HEK293 (cell line): ENCODE data around the gene UNC93A.

Experiments used
- GLI4 ChIP-seq: fragments of 450-650 bp; formaldehyde crosslinking; IDR thresholded peaks from 2 replicates; pipeline ENCODE4 v1.5.1; 2016; ENCODE audit warnings: missing biosample characterization, missing genetic modification characterization
- REST ChIP-seq: fragments of 450-650 bp; formaldehyde crosslinking; IDR thresholded peaks from 2 replicates; pipeline ENCODE4 v1.5.1; 2016; ENCODE audit warnings: missing biosample characterization, missing genetic modification characterization
- TF ChIP-seq, protein P1 (sequence below): fragments of 450-650 bp; formaldehyde crosslinking; IDR thresholded peaks from 2 replicates; pipeline ENCODE4 v1.5.1; 2016; ENCODE audit warnings: missing biosample characterization, missing genetic modification characterization
- TF ChIP-seq, protein P2 (sequence below): fragments of 450-650 bp; formaldehyde crosslinking; IDR thresholded peaks from 2 replicates; pipeline ENCODE4 v1.5.1; 2016; ENCODE audit warnings: missing biosample characterization, missing genetic modification characterization

- TF ChIP-seq, protein P1, sequence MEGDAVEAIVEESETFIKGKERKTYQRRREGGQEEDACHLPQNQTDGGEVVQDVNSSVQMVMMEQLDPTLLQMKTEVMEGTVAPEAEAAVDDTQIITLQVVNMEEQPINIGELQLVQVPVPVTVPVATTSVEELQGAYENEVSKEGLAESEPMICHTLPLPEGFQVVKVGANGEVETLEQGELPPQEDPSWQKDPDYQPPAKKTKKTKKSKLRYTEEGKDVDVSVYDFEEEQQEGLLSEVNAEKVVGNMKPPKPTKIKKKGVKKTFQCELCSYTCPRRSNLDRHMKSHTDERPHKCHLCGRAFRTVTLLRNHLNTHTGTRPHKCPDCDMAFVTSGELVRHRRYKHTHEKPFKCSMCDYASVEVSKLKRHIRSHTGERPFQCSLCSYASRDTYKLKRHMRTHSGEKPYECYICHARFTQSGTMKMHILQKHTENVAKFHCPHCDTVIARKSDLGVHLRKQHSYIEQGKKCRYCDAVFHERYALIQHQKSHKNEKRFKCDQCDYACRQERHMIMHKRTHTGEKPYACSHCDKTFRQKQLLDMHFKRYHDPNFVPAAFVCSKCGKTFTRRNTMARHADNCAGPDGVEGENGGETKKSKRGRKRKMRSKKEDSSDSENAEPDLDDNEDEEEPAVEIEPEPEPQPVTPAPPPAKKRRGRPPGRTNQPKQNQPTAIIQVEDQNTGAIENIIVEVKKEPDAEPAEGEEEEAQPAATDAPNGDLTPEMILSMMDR: no peak
- no peak for TF ChIP-seq GLI4 (tag by site-specific recombination)
- TF ChIP-seq, protein P2, sequence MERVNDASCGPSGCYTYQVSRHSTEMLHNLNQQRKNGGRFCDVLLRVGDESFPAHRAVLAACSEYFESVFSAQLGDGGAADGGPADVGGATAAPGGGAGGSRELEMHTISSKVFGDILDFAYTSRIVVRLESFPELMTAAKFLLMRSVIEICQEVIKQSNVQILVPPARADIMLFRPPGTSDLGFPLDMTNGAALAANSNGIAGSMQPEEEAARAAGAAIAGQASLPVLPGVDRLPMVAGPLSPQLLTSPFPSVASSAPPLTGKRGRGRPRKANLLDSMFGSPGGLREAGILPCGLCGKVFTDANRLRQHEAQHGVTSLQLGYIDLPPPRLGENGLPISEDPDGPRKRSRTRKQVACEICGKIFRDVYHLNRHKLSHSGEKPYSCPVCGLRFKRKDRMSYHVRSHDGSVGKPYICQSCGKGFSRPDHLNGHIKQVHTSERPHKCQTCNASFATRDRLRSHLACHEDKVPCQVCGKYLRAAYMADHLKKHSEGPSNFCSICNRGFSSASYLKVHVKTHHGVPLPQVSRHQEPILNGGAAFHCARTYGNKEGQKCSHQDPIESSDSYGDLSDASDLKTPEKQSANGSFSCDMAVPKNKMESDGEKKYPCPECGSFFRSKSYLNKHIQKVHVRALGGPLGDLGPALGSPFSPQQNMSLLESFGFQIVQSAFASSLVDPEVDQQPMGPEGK: no peak
- no peak for TF ChIP-seq REST (tag by site-specific recombination)
These were observed 46.1 kb upstream of the UNC93A start for GRCh38 chr6:167244991-167245390.
